Measurements from ENCODE around the gene AMOTL1.

AMOTL1 gene, protein sequence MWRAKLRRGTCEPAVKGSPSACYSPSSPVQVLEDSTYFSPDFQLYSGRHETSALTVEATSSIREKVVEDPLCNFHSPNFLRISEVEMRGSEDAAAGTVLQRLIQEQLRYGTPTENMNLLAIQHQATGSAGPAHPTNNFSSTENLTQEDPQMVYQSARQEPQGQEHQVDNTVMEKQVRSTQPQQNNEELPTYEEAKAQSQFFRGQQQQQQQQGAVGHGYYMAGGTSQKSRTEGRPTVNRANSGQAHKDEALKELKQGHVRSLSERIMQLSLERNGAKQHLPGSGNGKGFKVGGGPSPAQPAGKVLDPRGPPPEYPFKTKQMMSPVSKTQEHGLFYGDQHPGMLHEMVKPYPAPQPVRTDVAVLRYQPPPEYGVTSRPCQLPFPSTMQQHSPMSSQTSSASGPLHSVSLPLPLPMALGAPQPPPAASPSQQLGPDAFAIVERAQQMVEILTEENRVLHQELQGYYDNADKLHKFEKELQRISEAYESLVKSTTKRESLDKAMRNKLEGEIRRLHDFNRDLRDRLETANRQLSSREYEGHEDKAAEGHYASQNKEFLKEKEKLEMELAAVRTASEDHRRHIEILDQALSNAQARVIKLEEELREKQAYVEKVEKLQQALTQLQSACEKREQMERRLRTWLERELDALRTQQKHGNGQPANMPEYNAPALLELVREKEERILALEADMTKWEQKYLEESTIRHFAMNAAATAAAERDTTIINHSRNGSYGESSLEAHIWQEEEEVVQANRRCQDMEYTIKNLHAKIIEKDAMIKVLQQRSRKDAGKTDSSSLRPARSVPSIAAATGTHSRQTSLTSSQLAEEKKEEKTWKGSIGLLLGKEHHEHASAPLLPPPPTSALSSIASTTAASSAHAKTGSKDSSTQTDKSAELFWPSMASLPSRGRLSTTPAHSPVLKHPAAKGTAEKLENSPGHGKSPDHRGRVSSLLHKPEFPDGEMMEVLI

DNA sequence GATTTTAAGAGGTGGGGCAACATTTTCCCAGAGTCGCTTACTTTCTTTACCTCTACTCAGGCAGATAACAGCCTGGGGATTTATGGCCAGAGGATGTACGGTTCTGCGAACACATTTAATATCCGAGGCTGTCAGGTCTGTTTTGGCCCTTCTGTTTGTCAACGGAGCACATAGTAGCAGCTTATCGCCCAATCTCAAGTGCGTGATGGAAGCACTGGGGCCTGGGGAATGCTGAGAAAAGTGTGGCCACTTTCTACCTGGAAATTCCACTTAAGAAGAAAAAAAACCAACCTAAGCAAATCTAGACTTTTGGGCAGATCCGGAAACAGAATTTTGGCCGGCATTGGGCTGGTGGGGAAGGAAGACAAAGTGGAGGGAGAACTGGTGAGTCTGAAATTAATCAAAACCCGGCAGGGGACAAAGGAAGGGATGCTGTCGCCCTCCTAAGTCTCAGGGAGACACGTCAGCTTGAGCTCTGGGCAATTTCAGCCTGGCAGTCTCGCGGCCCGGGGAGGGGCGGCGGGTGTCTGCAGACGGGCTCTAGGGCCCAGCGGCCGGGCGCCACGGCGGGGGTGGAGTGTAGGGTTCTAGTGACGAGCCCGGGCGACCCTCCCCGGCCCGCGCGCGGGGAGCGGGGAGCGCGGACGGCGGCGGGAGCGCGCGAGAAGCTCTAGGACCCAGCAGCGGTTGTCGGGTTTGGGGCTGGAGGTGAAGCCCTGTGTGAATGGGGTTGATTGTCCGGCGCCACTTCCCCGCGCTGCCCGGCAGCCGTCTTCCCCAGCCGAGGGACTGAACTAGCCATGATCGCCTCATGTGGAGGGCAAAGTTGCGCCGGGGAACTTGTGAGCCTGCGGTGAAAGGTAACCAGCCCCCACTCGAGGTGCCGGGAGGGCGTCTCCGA is at the start of gene AMOTL1:
Gene AMOTL1, plus strand, starts transcription at position 656 of the 901 bp plus-strand sequence. Its CDS starts 156 bp downstream, at position 812.
- no peak for DNase-seq (ENCODE audit: low read depth)
- TF ChIP-seq, protein P1, sequence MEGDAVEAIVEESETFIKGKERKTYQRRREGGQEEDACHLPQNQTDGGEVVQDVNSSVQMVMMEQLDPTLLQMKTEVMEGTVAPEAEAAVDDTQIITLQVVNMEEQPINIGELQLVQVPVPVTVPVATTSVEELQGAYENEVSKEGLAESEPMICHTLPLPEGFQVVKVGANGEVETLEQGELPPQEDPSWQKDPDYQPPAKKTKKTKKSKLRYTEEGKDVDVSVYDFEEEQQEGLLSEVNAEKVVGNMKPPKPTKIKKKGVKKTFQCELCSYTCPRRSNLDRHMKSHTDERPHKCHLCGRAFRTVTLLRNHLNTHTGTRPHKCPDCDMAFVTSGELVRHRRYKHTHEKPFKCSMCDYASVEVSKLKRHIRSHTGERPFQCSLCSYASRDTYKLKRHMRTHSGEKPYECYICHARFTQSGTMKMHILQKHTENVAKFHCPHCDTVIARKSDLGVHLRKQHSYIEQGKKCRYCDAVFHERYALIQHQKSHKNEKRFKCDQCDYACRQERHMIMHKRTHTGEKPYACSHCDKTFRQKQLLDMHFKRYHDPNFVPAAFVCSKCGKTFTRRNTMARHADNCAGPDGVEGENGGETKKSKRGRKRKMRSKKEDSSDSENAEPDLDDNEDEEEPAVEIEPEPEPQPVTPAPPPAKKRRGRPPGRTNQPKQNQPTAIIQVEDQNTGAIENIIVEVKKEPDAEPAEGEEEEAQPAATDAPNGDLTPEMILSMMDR (IDR thresholded peaks at IDR 0.05; ENCODE audit: control insufficient read depth, insufficient read depth, low read depth, low read length, missing control alignments) = no peak
- H3K4me3 ChIP-seq (ENCODE audit: control insufficient read depth, low read depth, low read length) = peak within 1 kb of the TSS; percentile 83

DNA sequence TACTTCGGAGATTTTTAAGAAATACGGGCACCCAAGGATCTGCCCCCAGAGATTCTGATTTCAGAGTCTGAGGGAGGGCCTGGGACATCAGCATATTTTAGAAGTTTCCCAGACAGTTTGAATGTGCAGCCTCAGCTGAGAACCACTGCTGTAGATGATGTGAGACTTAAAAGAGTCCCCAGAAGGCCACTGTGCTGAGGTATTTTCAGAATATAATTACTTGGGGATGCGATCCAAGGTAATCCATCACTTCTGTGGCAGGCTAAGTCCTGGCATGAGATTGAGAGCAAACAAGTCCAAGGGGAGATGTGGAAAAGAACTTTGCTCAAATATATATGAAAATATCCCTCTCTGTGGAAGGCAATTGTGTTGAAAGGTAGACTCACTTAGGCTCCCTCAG is 48.3 kb upstream of the AMOTL1 start:
- TF ChIP-seq, protein P1 (IDR thresholded peaks at IDR 0.05; ENCODE audit: control insufficient read depth, insufficient read depth, low read depth, low read length, missing control alignments) = no peak
- no peak overlapping the region for H3K4me3 ChIP-seq (ENCODE audit: control insufficient read depth, low read depth, low read length)
- no peak for DNase-seq (ENCODE audit: low read depth)

DNA sequence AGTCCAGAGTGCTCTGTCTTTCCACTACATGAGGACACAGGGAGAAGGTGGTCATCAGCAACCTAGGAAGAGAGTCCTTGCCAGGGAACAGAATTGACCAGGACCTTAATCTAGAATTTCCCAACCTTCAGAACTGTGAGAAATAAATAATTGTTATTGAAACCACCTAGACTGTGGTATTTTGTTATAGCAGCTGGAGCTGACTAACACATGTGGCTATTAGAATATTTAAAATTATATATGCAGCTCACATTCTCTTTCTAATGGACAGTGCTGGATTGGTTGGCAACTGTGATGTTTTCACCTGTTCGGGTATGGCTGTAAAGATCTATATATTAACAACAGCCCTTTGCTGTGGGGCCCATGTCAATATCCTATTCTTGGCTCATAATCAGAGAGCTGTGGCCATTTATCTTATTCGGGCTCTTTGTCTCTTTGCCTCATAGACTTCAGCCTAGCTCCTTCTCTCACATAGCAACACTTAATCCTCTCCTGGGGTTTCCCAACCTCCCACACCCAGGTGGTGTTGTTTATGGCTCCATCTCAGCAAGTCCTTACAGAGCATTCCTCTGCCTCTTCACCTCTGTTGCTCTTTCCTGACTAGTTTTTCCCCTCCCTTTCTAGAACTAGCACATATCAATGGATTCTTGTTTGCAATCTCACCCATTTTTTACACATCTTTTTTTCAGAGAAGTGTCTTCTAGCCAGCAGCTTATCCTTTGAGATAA is 46.4 kb upstream of the AMOTL1 start:
- TF ChIP-seq, protein P1 (IDR thresholded peaks at IDR 0.05; ENCODE audit: control insufficient read depth, insufficient read depth, low read depth, low read length, missing control alignments) = no peak
- no peak for DNase-seq (ENCODE audit: low read depth)
- no peak overlapping the region for H3K4me3 ChIP-seq (ENCODE audit: control insufficient read depth, low read depth, low read length)

DNA sequence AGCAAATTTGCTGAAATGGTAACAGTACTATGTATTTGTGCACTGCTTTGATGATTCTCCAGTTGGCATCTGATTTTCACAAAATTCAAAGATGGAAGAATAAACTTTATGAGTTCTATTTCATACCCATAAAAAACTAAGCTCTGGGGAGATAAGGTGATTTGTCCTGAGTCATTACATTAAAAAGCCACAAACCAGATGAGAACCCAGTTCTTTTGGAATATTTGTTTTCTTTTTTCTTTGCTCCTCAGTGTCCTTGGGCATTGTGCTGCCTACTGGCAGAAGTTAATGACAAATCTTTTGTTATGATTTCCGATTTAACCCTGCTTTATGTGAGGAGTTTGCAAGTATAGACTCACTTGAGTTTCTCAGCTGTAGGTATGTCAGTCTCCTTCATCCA is 45.4 kb upstream of the AMOTL1 start:
- no peak overlapping the region for H3K4me3 ChIP-seq (ENCODE audit: control insufficient read depth, low read depth, low read length)
- TF ChIP-seq, protein P1 (IDR thresholded peaks at IDR 0.05; ENCODE audit: control insufficient read depth, insufficient read depth, low read depth, low read length, missing control alignments) = no peak
- peak; percentile 27 for DNase-seq (ENCODE audit: low read depth)

DNA sequence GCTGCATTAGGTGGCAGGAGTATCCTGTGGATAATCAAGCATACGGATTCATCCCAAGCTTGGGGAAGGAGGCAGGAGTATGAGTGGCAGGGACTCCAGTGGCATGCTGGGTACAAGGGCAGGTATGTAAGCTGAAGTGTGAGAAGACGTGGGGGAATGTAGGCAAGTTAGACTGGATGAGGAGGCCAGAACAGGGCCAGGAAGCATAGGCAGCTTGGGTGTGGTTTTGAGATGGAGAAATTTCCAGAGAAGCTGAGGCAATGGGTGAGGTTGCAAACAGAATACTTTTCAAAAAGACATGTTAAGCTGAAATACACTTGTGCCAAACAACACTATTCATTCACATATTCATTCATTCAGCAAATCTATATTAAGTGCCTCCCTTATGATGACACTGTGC is 43.1 kb upstream of the AMOTL1 start:
- TF ChIP-seq, protein P1 (IDR thresholded peaks at IDR 0.05; ENCODE audit: control insufficient read depth, insufficient read depth, low read depth, low read length, missing control alignments) = peak; percentile 4

More for the DNA sequence above, 43.1 kb upstream of the AMOTL1 start:
- DNase-seq (ENCODE audit: low read depth) = no peak
- H3K4me3 ChIP-seq (ENCODE audit: control insufficient read depth, low read depth, low read length) = no peak overlapping the region
